ENCODE data around the gene GABRR3.

GABRR3 gene

GRCh38 chr3:98004721-98005120, 30.4 kb downstream of the GABRR3 start:
- no peak for TF ChIP-seq CTCF (IDR thresholded peaks at IDR 0.05; ENCODE audit: control insufficient read depth, insufficient read depth, low read depth, low read length, missing control alignments)
- H3K4me3 ChIP-seq (ENCODE audit: control insufficient read depth, low read depth, low read length): no peak overlapping the region
- DNase-seq (ENCODE audit: low read depth): no peak

- no peak for TF ChIP-seq CTCF (IDR thresholded peaks at IDR 0.05; ENCODE audit: control insufficient read depth, insufficient read depth, low read depth, low read length, missing control alignments)
- no peak overlapping the region for H3K4me3 ChIP-seq (ENCODE audit: control insufficient read depth, low read depth, low read length)
- DNase-seq (ENCODE audit: low read depth): no peak
These were observed 31.7 kb downstream of the GABRR3 start for GRCh38 chr3:98003306-98003969.

GRCh38 chr3:98002717-98003116, 32.4 kb downstream of the GABRR3 start:
- no peak for DNase-seq (ENCODE audit: low read depth)
- H3K4me3 ChIP-seq (ENCODE audit: control insufficient read depth, low read depth, low read length): no peak overlapping the region
- no peak for TF ChIP-seq CTCF (IDR thresholded peaks at IDR 0.05; ENCODE audit: control insufficient read depth, insufficient read depth, low read depth, low read length, missing control alignments)

- TF ChIP-seq CTCF (IDR thresholded peaks at IDR 0.05; ENCODE audit: control insufficient read depth, insufficient read depth, low read depth, low read length, missing control alignments): no peak
- no peak for DNase-seq (ENCODE audit: low read depth)
- H3K4me3 ChIP-seq (ENCODE audit: control insufficient read depth, low read depth, low read length): no peak overlapping the region
These were observed 35.1 kb downstream of the GABRR3 start for GRCh38 chr3:97999994-98000393.

- no peak for TF ChIP-seq CTCF (IDR thresholded peaks at IDR 0.05; ENCODE audit: control insufficient read depth, insufficient read depth, low read depth, low read length, missing control alignments)
- no peak for DNase-seq (ENCODE audit: low read depth)
- H3K4me3 ChIP-seq (ENCODE audit: control insufficient read depth, low read depth, low read length): no peak overlapping the region
These were observed 36.0 kb downstream of the GABRR3 start for GRCh38 chr3:97999103-97999502.

GRCh38 chr3:97996988-97997387, 38.1 kb downstream of the GABRR3 start:
- no peak overlapping the region for H3K4me3 ChIP-seq (ENCODE audit: control insufficient read depth, low read depth, low read length)
- TF ChIP-seq CTCF (IDR thresholded peaks at IDR 0.05; ENCODE audit: control insufficient read depth, insufficient read depth, low read depth, low read length, missing control alignments): no peak
- no peak for DNase-seq (ENCODE audit: low read depth)

Data from AG09309 (cell line).